ENCODE measurements around the gene DUOXA2.
"Not testable (repeated sequence)": the region's sequence is repeated elsewhere in the genome, so short reads cannot be mapped to it uniquely, and the experiment has no call there.

The DUOXA2 gene

GRCh38 chr15:45114076-45114750 is at the start of gene DUOXA2, which contains the start of gene DUOX2:
Gene DUOXA2 (plus strand): TSS chr15:45114326. CDS start chr15:45114606, 280 bp downstream.
Gene DUOX2 (minus strand): TSS chr15:45114172. CDS start chr15:45113411, 761 bp downstream.
- DNase-seq = no peak

- no peak for DNase-seq
These were observed 49.7 kb upstream of the DUOXA2 start for GRCh38 chr15:45064386-45064785.

GRCh38 chr15:45069942-45070360 is 44.2 kb upstream of the DUOXA2 start:
- not testable (repeated sequence) for DNase-seq

- not testable (repeated sequence) for DNase-seq
These were observed 40.5 kb upstream of the DUOXA2 start for GRCh38 chr15:45073602-45074001.

GRCh38 chr15:45075440-45076320 is 38.4 kb upstream of the DUOXA2 start:
- not testable (repeated sequence) for DNase-seq

GRCh38 chr15:45077391-45077790 is 36.7 kb upstream of the DUOXA2 start:
- not testable (repeated sequence) for DNase-seq

GRCh38 chr15:45079201-45079600 is 34.9 kb upstream of the DUOXA2 start:
- DNase-seq = not testable (repeated sequence)

GRCh38 chr15:45079628-45080246 is 34.4 kb upstream of the DUOXA2 start:
- DNase-seq = not testable (repeated sequence)

GRCh38 chr15:45080593-45080992 is 33.5 kb upstream of the DUOXA2 start:
- DNase-seq = not testable (repeated sequence)

- DNase-seq = not testable (repeated sequence)
These were observed 31.7 kb upstream of the DUOXA2 start for GRCh38 chr15:45082412-45082811.

- no peak for DNase-seq
These were observed 30.9 kb upstream of the DUOXA2 start for GRCh38 chr15:45083223-45083622.

- no peak for DNase-seq
These were observed 30.0 kb upstream of the DUOXA2 start for GRCh38 chr15:45084163-45084562.

GRCh38 chr15:45087513-45087912 is 26.6 kb upstream of the DUOXA2 start:
- no peak for DNase-seq

- DNase-seq = no peak
These were observed 25.1 kb upstream of the DUOXA2 start for GRCh38 chr15:45088801-45089711.

- no peak for DNase-seq
These were observed 24.3 kb upstream of the DUOXA2 start for GRCh38 chr15:45089712-45090373.

- DNase-seq = no peak
These were observed 23.0 kb upstream of the DUOXA2 start for GRCh38 chr15:45091161-45091560.

GRCh38 chr15:45091576-45091975 is 22.6 kb upstream of the DUOXA2 start:
- DNase-seq = no peak

- DNase-seq = no peak
These were observed 21.1 kb upstream of the DUOXA2 start for GRCh38 chr15:45093013-45093412.

- no peak for DNase-seq
These were observed 20.3 kb upstream of the DUOXA2 start for GRCh38 chr15:45093622-45094357.

GRCh38 chr15:45094358-45094730 is 19.8 kb upstream of the DUOXA2 start:
- DNase-seq = no peak

GRCh38 chr15:45095661-45096060 is 18.5 kb upstream of the DUOXA2 start:
- no peak for DNase-seq
